HUES64 (cell line): ENCODE data around the gene F7.

Experiments
- H3K27ac ChIP-seq: 2 replicates; pipeline ENCODE4 v1.7.0; 2013; ENCODE audit warnings: low read depth, low read length, inconsistent platforms
- H3K27me3 ChIP-seq: 2 replicates; pipeline ENCODE4 v1.6.1; 2013; ENCODE audit warnings: mild to moderate bottlenecking, low read length; ENCODE audit not compliant: insufficient read depth
- H3K36me3 ChIP-seq: 2 replicates; pipeline ENCODE4 v1.6.1; 2013; ENCODE audit warnings: mild to moderate bottlenecking, low read length; ENCODE audit not compliant: insufficient read depth
- H3K4me1 ChIP-seq: 2 replicates; pipeline ENCODE4 v1.6.1; 2013; ENCODE audit warnings: mild to moderate bottlenecking, low read length, moderate library complexity; ENCODE audit not compliant: insufficient read depth
- H3K4me3 ChIP-seq: 2 replicates; pipeline ENCODE4 v1.5.1; 2013; ENCODE audit warnings: mild to moderate bottlenecking, low read length, moderate library complexity
- H3K9ac ChIP-seq: 2 replicates; pipeline ENCODE4 v1.6.1; 2013; ENCODE audit warnings: mild to moderate bottlenecking, low read depth, low read length
- H3K9me3 ChIP-seq: 2 replicates; pipeline ENCODE4 v1.6.1; 2013; ENCODE audit warnings: low read depth, low read length; ENCODE audit not compliant: insufficient read depth
- WGBS: fragments of 150-250, 120-280 bp; methylation state at CpG from one replicate; pipeline ENCODE4 v1.1.7; 2013; ENCODE audit warnings: missing lambda C conversion rate; 5-methylcytosine and 5-hydroxymethylcytosine counted together

The F7 gene

DNA sequence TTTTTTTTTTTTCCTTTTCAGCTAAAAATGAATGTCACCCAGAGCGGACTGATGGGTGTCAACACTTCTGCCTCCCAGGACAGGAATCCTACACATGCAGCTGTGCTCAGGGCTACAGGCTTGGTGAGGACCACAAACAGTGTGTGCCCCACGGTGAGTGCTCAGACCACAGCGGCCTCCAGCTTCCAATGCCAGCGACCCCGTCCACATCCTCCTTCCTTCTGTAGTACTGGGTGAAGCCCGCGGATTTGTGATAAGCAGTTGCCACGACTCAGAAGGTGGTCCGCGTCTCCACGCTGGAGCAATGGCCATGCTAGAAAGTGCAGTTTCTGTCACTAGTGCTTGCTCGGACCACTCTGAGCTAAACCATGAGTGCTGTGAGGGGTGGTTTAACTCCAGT is 58.9 kb downstream of the F7 start:
- 0 out of 2 replicates have a peak, but pooled peaks cover 3% of the 10 kb centered on the region for H3K4me1 ChIP-seq
- 92% methylated on average over 12 of the region's 12 CpGs for WGBS
- no peaks in the 10 kb centered on the region for H3K9me3 ChIP-seq
- no peaks in the 10 kb centered on the region for H3K27me3 ChIP-seq
- H3K4me3 ChIP-seq: no peak overlapping the region
- H3K27ac ChIP-seq: no peak overlapping the region
- H3K9ac ChIP-seq: no peak overlapping the region
- H3K36me3 ChIP-seq: peaks cover 24% of the 10 kb centered on the region

GRCh38 chr13:113166266-113166665 is 60.7 kb downstream of the F7 start:
- Histone ChIP-seq H3K27me3 (no peaks in the 10 kb centered on the region), H3K9ac (no peak overlapping the region), H3K36me3 (peaks cover 29% of the 10 kb centered on the region), H3K9me3 (no peaks in the 10 kb centered on the region), H3K4me3 (no peak overlapping the region), H3K27ac (no peak overlapping the region), H3K4me1 (peaks cover 13% of the 10 kb centered on the region)
- 95% methylated on average over 10 of the region's 10 CpGs for WGBS

GRCh38 chr13:113166681-113167080 is 61.1 kb downstream of the F7 start:
- Histone ChIP-seq H3K36me3 (peaks cover 33% of the 10 kb centered on the region), H3K4me3 (no peak overlapping the region), H3K9me3 (no peaks in the 10 kb centered on the region), H3K27ac (no peak overlapping the region), H3K27me3 (no peaks in the 10 kb centered on the region), H3K4me1 (peaks cover 13% of the 10 kb centered on the region), H3K9ac (no peak overlapping the region)
- WGBS: 97% methylated on average over 5 of the region's 5 CpGs

DNA sequence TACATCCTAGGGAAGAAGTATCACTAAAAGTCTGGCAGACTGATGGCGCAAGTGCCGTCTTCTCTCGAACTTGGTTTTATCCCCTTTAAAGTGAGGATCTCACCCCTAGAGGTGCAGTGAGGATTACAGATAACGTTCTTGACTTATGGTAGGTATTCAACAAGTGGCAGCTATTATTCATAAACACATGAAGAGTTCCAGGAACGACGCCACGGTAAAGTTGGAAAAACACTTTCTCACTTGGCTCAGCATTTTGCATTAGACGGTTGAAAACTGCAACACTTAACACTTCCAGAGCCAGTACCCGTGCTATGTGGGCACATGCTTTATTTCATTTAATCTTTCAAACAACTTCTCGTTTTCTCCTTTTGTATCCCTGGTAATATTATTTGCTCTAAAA is 61.6 kb downstream of the F7 start:
- Histone ChIP-seq H3K27ac (no peak overlapping the region), H3K4me1 (peaks cover 13% of the 10 kb centered on the region), H3K4me3 (no peak overlapping the region), H3K27me3 (no peaks in the 10 kb centered on the region), H3K9ac (no peak overlapping the region), H3K9me3 (no peaks in the 10 kb centered on the region), H3K36me3 (peaks cover 38% of the 10 kb centered on the region)
- WGBS: 98% methylated on average over 10 of the region's 10 CpGs

DNA sequence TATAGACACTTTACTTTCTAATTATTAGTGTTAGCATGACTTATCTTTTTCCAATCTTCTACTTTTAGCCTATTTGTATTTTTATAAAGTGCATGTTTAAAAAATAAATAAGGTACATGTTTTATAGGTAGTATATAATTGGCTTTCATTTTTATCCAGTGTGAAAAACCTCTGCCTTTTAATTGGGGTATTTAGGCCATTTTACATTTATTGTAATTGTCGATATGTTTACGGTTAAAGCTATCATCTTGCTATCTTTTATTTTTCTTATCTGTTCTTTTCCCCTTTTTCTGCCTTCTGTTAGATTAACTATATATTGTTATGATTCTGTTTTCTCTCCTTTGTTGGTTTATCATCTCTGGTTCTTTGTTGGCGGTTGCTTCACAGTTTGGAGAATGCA is 62.0 kb downstream of the F7 start:
- no peaks in the 10 kb centered on the region for H3K9me3 ChIP-seq
- WGBS: 100% methylated on average over 1 of the region's 3 CpGs

DNA sequence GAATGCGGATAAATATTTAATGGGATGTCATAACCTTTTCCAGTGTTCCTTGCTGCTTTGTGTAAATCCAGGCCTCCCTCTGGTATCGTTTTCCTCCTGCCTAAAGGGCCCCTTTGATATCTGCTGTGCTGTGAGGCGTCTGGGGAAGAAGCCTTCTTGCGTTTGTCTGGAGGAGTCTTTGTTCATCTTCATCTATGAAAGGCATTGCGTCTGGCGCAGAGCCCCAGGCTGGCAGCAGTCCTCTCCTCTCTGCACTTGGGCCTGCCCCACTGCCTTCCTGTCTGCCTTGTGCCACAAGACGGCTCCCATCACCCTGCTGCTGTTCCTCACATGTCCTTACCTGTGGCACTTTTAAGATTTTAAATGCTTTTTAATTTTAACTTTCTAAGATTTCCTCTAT is 62.6 kb downstream of the F7 start:
- no peak overlapping the region for H3K9ac ChIP-seq
- peaks cover 42% of the 10 kb centered on the region for H3K36me3 ChIP-seq
- no peaks in the 10 kb centered on the region for H3K27me3 ChIP-seq
- no peaks in the 10 kb centered on the region for H3K9me3 ChIP-seq
- peaks cover 12% of the 10 kb centered on the region for H3K4me1 ChIP-seq
- H3K27ac ChIP-seq: no peak overlapping the region
- WGBS: 96% methylated on average over 6 of the region's 7 CpGs
- H3K4me3 ChIP-seq: no peak overlapping the region

More for the DNA sequence above, 62.0 kb downstream of the F7 start:
- Histone ChIP-seq H3K9ac (no peak overlapping the region), H3K4me3 (no peak overlapping the region), H3K27me3 (no peaks in the 10 kb centered on the region), H3K4me1 (peaks cover 13% of the 10 kb centered on the region), H3K36me3 (peaks cover 42% of the 10 kb centered on the region), H3K27ac (no peak overlapping the region)

- no peak overlapping the region for H3K4me3 ChIP-seq
- WGBS: 92% methylated on average over 13 of the region's 13 CpGs
- H3K4me1 ChIP-seq: peaks cover 10% of the 10 kb centered on the region
- no peaks in the 10 kb centered on the region for H3K27me3 ChIP-seq
- H3K9ac ChIP-seq: no peak overlapping the region
- no peak overlapping the region; the same call in 1 of the 2 replicates for H3K27ac ChIP-seq
- no peaks in the 10 kb centered on the region for H3K9me3 ChIP-seq
- peaks cover 47% of the 10 kb centered on the region for H3K36me3 ChIP-seq
These were observed 64.0 kb downstream of the F7 start for GRCh38 chr13:113169277-113170272.
